Measurements from ENCODE around the gene SMYD2.

Gene SMYD2

DNA sequence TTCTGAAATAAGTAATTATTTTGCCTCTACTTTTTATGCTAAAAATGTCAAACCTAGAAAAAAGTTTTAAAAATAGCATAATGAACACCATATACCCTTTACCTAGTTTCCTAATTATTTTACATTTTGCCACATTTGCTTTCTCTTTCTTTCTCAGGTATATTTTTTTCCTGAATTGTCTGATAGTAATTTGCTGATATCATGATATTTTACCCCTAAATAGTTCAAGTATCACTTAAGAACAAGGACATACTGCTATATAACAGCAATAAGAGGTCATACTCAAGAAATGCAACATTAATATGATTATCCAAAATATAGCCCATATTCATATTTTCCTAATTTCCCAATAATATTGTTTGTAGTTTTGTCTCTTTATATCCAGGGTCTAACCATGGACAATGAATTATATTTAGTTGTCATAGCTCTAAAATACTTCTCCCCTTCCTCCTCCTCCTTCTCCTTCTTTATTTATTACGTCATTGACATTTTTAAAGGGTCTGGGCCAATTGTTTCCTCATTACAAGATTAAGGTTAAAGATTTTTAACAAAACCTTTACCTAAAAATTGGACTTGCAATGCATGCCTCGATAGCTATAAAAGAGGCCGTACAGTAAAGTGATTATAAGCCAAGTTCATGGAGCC lies 20.3 kb upstream of the SMYD2 start:
- TF ChIP-seq, protein P1, sequence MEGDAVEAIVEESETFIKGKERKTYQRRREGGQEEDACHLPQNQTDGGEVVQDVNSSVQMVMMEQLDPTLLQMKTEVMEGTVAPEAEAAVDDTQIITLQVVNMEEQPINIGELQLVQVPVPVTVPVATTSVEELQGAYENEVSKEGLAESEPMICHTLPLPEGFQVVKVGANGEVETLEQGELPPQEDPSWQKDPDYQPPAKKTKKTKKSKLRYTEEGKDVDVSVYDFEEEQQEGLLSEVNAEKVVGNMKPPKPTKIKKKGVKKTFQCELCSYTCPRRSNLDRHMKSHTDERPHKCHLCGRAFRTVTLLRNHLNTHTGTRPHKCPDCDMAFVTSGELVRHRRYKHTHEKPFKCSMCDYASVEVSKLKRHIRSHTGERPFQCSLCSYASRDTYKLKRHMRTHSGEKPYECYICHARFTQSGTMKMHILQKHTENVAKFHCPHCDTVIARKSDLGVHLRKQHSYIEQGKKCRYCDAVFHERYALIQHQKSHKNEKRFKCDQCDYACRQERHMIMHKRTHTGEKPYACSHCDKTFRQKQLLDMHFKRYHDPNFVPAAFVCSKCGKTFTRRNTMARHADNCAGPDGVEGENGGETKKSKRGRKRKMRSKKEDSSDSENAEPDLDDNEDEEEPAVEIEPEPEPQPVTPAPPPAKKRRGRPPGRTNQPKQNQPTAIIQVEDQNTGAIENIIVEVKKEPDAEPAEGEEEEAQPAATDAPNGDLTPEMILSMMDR (IDR thresholded peaks at IDR 0.05; ENCODE audit: low read depth, low read length), result no peak
- no peak for DNase-seq (ENCODE audit: extremely low read depth, low read depth)

DNA sequence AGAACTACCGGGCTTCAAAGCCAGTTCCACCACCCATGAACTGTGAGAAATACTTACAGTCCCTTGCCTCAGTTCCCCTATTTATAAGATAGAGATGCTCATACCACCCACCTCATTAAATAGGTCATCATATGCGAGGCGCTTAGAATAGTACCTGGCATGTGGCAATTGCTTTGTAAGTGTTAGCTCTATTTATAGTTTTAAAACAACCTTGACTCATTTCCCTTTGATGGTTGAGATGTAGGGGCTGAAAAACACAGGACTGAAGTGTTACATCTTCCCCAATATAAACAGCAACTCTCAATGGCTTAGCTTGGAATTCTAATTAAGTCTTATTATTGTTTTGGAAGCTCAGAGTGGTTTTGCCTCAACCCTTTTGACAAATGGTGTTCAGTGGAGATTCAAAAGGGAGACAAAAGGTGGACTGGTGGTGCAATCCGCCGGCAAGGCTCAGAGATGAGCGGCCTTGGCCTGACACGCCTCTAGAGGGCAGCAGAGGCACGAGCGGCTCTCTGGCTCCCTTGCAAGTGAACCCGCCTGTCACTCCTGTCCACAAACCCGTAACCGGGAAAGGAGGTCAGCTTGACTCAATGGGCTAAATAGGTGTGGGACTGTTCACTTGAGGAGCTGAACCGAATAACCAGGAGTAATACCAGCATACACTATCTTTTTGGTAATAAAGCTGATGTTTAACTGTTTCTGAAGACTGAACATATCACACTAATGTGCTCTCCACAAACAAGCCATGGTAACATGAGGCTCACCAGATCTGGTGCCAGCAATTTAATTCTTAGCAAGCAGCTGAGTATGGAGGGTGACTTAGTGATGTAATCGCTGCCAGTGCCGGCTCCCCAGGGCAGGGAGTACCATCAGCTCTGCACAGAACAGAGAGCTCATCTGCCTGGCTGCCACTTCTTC lies 19.5 kb upstream of the SMYD2 start:
- no peak for DNase-seq (ENCODE audit: extremely low read depth, low read depth)
- TF ChIP-seq, protein P1 (IDR thresholded peaks at IDR 0.05; ENCODE audit: low read depth, low read length), result no peak; the same call in none of the 2 replicates

DNA sequence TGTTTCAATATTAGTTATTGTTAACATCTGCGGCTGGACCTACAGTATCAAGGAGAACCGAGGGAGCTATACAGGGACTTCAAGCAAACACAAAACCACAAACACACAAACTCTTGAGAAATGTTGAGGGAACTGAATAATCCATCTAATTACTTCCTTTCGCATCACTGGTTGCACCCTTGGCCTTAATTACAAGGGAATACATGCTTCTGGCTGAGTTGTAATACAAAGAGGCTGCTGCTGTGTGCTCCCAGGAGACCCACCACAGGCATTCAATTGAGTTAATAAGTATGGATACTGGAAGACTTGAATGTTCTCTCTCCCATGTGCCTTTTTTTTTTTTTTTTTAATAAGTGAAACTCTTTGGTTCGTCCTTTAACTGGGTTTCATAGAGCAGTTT lies 16.8 kb upstream of the SMYD2 start:
- TF ChIP-seq, protein P1 (IDR thresholded peaks at IDR 0.05; ENCODE audit: low read depth, low read length), result no peak
- no peak for DNase-seq (ENCODE audit: extremely low read depth, low read depth)

DNA sequence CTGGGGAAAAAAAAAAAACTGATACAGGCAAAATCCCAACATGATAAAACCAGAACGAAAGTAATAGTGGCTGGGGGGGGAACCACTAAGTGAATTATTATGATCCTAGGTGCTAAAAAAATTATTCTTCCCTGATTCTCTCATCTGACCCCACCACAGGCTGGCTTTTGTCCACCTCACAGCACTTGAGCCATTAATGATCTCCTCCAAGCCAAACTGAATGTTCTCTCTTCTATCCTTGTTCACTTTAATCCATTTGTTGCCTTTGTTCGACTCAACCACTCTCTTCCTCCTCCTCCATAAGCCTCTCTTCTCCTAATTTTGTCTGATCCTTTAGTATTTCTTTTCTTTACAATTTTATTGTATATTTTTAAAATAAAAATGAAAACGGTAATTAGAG lies 16.0 kb upstream of the SMYD2 start:
- no peak for DNase-seq (ENCODE audit: extremely low read depth, low read depth)
- TF ChIP-seq, protein P1 (IDR thresholded peaks at IDR 0.05; ENCODE audit: low read depth, low read length), result no peak

DNA sequence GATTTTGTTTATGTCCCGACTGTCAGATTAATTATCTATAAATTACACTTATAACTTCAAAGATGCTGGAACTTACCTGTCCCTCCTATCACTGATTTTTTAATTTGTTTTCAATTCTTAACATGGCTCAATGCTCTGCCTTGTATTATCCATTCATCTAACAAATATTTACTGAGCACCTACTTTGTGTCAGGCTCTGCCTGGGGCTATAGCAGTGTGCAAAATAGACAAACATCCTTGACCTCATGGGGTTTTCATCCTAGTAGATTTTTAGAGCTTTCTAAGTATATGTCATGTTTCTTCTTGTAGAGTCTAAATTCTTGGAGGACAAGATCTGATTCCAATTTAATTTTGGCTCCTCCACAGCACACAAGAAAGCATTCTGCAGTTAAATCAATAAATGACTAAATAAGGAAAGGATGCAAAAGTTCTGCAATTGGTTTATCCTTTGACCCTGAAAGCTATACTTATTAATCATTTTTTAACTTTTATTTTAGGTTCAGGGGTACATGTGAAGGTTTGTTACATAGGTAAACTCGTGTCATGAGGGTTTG lies 10.8 kb upstream of the SMYD2 start:
- DNase-seq (ENCODE audit: extremely low read depth, low read depth), result no peak
- TF ChIP-seq, protein P1 (IDR thresholded peaks at IDR 0.05; ENCODE audit: low read depth, low read length), result no peak

DNA sequence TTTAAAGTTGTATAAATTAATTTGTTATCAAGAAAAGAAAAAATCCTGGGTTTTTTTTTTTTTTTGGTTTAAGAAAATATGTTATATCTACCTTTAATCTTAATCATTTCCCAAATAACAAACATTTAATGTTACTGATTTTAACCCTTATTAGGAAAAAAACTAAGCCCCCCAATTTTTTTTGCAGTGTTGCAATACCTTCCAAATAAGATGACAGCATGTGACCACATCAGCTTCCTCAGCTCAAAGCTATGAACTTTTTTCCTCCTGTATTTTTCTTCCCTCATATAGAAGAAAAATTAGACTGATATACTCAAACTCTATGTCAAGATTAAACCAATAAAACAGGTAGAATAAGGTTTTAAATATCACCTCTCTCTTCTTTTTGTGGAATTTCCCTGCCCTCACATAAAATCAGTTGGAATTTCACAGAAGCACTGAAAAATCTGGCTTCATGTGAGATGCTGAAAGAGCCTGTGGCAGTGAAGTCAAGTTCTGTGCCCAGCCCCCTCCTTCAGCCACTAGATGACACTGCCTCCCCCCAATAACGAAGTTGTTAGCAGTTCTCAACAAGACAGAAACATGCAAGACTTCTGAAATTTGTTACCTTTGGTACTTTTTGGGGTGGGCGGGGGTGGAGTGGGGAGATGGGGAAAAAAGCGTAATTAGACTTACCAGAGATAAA lies 9.6 kb upstream of the SMYD2 start:
- TF ChIP-seq, protein P1 (IDR thresholded peaks at IDR 0.05; ENCODE audit: low read depth, low read length), result no peak
- no peak for DNase-seq (ENCODE audit: extremely low read depth, low read depth)

All from AG09319 (cell line).